Right cardiac atrium (tissue), 5 donors: ENCODE results near the gene METTL26. TPM values are rescaled to one million over a fixed set of nuclear protein-coding genes. Genes with fewer than 3 reads are reported as not detected.

Experiments used
- ATAC-seq, 2 donors: fragments of 200-7000 bp; cut with Tn5 transposase; one replicate each; pipeline versions ENCODE4 v1.8.0 to v1.9.1; 2020; ENCODE audit warnings: moderate library complexity in 2 of 2, mild to moderate bottlenecking in 1 of 2
- DNase-seq, 3 donors: peaks; one replicate each; pipeline ENCODE4 v3.0.0-alpha.2; 2020
- H3K27ac ChIP-seq: one replicate; pipeline ENCODE4 v1.5.1; 2013; ENCODE audit warnings: mild to moderate bottlenecking, low read length, control low read depth, moderate library complexity
- H3K27me3 ChIP-seq: one replicate; pipeline ENCODE4 v1.6.1; 2013; ENCODE audit not compliant: control insufficient read depth, insufficient read depth
- H3K4me1 ChIP-seq: one replicate; pipeline ENCODE4 v1.6.1; 2013; ENCODE audit warnings: low read length; ENCODE audit not compliant: control insufficient read depth, insufficient read depth
- H3K4me3 ChIP-seq: one replicate; pipeline ENCODE4 v1.5.1; 2013; ENCODE audit warnings: low read length, control low read depth
- H3K9me3 ChIP-seq: one replicate; pipeline ENCODE4 v1.6.1; 2013; ENCODE audit warnings: low read length; ENCODE audit not compliant: control insufficient read depth
- WGBS: extraction: QIAGEN DNeasy Blood & Tissue Kit; methylation state at CpG from one replicate; pipeline ENCODE4 v1.1.7; 2013; 5-methylcytosine and 5-hydroxymethylcytosine counted together
- intact Hi-C, 4 donors: fragments of 100-400 bp; cut with DNase I; formaldehyde crosslinking; loops; one replicate each; pipeline versions ENCODE4 v1.11.0 to v1.14.0; 2022 to 2023
- polyA plus RNA-seq: library from polyadenylated mRNA; stranded (reverse); fragments of 200-250 nt; gene quantifications from one replicate; pipeline ENCODE4 v1.2.3, GENCODE V29; 2013
- total RNA-seq, 4 donors: library from RNA; stranded (reverse); fragmentation: NEBNext Ultra II Directional; extraction: Animal tissue kit (Norgen Biotek cat#: 25700); gene quantifications; one replicate each; pipeline ENCODE4 v1.2.1, GENCODE V29; 2021
- donor health status: healthy with polysubstance abuse.
- donor health status: DM: no; HTN: yes; CAD: no.
- donor health status: DM: no; HTN: no; CAD: no.
- donor health status: DM: no; HTN: yes; CAD: no; lungs with severe emphysema.
- donor health status: DM: yes; HTN: yes; CAD: no.

METTL26 gene
- total and polyA plus RNA-seq, 5 donors: 55.4 to 128 (median 56.7) TPM

GRCh38 chr16:673399-673991 is 37.4 kb upstream of the METTL26 start:
- H3K27me3 ChIP-seq: no peaks in the 10 kb centered on the region
- no peak for DNase-seq
- H3K27ac ChIP-seq: no peak overlapping the region
- 90% methylated on average over 18 of the region's 18 CpGs for whole genome bisulfite sequencing
- peaks cover 3% of the 10 kb centered on the region for H3K4me1 ChIP-seq
- H3K4me3 ChIP-seq: no peak overlapping the region
- H3K9me3 ChIP-seq: no peaks in the 10 kb centered on the region
- no peak for ATAC-seq
- intact Hi-C loops: no loop called here

DNA sequence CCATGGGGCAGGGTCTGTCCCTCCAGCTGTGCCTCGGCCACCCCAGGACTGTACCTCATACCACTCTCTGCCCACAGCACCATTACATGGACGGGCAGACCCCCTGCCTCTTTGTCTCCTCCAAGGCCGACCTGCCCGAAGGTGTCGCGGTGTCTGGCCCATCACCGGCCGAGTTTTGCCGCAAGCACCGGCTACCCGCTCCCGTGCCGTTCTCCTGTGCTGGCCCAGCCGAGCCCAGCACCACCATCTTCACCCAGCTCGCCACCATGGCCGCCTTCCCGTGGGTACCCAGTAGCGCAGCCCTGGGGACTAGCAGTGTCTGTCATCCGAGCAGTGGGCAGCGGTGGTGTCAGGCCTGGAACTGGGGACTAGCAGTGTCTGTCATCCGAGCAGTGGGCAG is 36.7 kb upstream of the METTL26 start:
- H3K9me3 ChIP-seq: no peaks in the 10 kb centered on the region
- no peak overlapping the region for H3K27ac ChIP-seq
- H3K27me3 ChIP-seq: no peaks in the 10 kb centered on the region
- 94% methylated on average over 21 of the region's 21 CpGs for WGBS
- ATAC-seq (no peak), DNase-seq (no peak)
- peaks cover 3% of the 10 kb centered on the region for H3K4me1 ChIP-seq
- intact Hi-C loops: no loop called here
- no peak overlapping the region for H3K4me3 ChIP-seq

GRCh38 chr16:672371-672770 is 36.3 kb upstream of the METTL26 start:
- Histone ChIP-seq H3K27me3 (no peaks in the 10 kb centered on the region), H3K9me3 (no peaks in the 10 kb centered on the region), H3K4me3 (no peak overlapping the region), H3K27ac (no peak overlapping the region), H3K4me1 (peaks cover 3% of the 10 kb centered on the region)
- DNase-seq (no peak), ATAC-seq (no peak)
- WGBS: 92% methylated on average over 19 of the region's 19 CpGs
- intact Hi-C loops: no loop called here

DNA sequence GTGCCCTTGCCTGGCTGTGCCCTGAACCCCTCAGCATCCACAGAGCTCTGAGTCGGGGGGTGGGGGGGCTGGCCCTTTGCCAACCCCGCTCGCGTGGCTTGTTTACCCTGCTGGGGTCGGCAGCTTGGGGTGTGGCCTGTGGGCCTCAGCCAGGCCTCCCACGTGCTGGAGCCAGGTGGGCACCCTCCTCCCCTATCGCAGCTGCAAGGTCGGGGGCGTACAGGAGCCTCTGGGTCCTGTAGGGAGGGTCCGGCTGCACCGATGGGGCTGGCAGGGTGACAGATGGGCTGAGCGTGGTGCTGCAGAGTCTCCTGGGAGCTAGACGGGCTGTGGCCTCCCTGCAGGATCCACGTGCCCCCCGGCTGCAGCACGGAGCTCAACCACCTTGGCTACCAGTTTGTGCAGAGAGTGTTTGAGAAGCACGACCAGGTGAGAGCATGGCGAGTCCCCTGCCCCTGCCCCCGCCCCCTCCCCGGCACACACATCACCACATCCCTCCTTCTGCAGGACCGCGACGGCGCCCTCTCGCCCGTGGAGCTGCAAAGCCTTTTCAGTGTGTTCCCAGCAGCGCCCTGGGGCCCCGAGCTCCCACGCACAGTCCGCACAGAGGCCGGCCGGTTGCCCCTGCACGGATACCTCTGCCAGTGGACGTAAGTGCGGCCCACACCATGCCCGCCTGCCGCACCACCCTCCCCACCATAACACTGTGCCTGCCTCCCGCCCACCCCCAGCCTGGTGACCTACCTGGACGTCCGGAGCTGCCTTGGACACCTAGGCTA is 35.4 kb upstream of the METTL26 start:
- no peak overlapping the region for H3K27ac ChIP-seq
- peaks cover 3% of the 10 kb centered on the region for H3K4me1 ChIP-seq
- intact Hi-C loops: no loop called here
- H3K4me3 ChIP-seq: no peak overlapping the region
- DNase-seq (no peak), ATAC-seq (no peak)
- H3K9me3 ChIP-seq: no peaks in the 10 kb centered on the region
- 85% methylated on average over 40 of the region's 40 CpGs for WGBS
- no peaks in the 10 kb centered on the region for H3K27me3 ChIP-seq

DNA sequence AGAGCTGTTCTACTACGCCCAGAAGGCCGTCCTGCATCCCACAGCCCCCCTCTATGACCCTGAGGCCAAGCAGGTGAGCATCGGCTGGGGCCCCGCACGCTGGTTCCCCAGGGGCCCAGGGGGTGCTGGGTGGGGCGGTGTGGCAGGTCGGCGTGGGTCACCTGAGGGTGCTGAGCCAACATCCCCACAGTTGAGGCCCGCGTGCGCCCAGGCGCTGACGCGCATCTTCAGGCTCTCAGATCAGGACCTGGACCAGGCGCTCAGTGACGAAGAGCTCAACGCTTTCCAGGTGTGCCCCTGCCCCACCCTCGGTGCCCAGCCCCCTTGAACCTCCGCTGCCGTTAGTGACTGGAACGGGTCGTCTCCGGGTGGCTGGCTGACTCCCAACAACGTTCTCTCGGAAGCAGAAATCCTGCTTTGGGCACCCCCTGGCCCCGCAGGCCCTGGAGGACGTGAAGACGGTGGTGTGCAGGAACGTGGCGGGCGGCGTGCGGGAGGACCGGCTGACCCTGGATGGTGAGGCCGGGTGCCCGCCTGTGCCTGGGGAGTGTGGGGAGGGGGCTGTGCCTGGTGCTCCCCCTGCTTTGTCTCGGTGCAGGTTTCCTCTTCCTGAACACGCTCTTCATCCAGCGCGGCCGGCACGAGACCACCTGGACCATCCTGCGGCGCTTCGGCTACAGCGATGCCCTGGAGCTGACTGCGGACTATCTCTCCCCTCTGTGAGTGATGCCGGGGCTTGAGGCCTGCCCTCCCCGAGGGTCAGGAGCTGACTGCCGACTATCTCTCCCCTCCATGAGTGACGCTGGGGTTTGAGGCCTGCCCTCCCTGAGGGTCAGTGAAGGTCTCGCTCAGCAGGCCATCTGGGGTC is 34.6 kb upstream of the METTL26 start:
- intact Hi-C loops: no loop called here
- ATAC-seq: no peak

DNA sequence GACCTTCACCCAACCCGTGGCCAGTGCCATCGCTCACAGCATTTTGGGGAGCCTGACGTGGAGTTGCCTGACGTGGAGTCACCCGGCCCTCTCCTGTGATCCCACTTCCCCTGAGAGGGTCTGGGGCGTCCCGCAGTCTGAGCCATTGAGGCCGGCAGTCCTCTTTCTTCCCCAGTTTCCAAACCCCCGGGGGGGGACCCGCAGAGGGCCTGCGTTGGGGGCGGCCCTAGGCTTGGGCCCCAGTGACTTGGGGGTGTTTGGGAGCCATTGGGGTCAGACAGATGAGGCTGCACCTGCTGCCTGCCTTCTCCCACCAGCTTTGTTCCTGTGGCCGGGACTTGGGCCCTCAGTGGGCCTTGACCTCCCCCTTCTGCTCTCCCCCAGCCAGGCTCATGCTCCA is 33.6 kb upstream of the METTL26 start:
- no peak for DNase-seq
- intact Hi-C loops: loop anchor here in 2 of 4 donors (10.0 kb wide), 2 partner anchors 85 to 275 kb away; partner anchors contain the start of gene NME4 (in 1 of the 2)
- 96% methylated on average over 13 of the region's 13 CpGs for WGBS
- H3K4me3 ChIP-seq: no peak overlapping the region
- ATAC-seq: no peak
- H3K4me1 ChIP-seq: peaks cover 3% of the 10 kb centered on the region
- H3K27ac ChIP-seq: no peak overlapping the region
- H3K27me3 ChIP-seq: no peaks in the 10 kb centered on the region
- no peaks in the 10 kb centered on the region for H3K9me3 ChIP-seq

More for the DNA sequence above, 34.6 kb upstream of the METTL26 start:
- peaks cover 3% of the 10 kb centered on the region for H3K4me1 ChIP-seq
- no peaks in the 10 kb centered on the region for H3K27me3 ChIP-seq
- no peak overlapping the region for H3K27ac ChIP-seq
- DNase-seq: no peak
- no peaks in the 10 kb centered on the region for H3K9me3 ChIP-seq
- no peak overlapping the region for H3K4me3 ChIP-seq
- 90% methylated on average over 52 of the region's 52 CpGs for WGBS

DNA sequence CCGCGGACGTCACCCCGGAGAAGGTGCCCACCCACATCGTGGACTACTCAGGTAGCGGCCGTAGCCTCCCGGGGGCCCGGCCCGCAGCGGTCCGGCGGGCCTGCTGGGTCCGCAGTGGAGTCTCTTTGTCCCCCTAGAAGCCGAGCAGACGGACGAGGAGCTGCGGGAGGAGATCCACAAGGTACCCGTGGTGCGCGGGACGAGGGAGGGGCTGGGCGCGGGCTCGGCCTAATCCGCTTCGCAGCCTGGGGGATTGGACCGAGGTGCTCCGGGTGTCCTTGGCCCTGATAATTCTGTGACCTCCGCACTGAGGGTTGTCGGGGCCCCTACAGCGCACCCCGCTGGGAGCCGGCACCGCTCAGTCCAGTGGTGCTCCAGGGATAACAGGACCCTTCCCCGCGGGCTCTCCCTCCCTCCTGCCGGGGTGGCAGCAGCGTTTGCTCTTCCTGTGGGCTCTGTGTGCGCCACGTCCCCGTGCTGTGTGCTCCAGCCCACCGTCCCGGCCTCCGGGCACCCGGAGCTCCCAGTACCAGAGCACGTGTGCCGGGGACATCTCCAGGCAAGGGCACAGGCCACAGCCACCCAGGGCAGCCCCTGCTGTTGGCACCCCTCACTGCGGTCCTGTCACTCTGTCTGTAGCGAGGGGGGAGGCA is 32.5 kb upstream of the METTL26 start:
- intact Hi-C loops: loop anchor here in 2 of 4 donors (10.0 kb wide), 2 partner anchors 84 to 274 kb away; partner anchors contain the start of gene NME4 (in 1 of the 2)
- Histone ChIP-seq H3K27ac (peak overlapping the region; percentile 58), H3K4me1 (peaks cover 3% of the 10 kb centered on the region), H3K4me3 (peak overlapping the region; percentile 89), H3K9me3 (no peaks in the 10 kb centered on the region), H3K27me3 (no peaks in the 10 kb centered on the region)
- 7% methylated on average over 50 of the region's 50 CpGs for WGBS
- ATAC-seq: peak; percentile 1 to 2
- DNase-seq: no peak

DNA sequence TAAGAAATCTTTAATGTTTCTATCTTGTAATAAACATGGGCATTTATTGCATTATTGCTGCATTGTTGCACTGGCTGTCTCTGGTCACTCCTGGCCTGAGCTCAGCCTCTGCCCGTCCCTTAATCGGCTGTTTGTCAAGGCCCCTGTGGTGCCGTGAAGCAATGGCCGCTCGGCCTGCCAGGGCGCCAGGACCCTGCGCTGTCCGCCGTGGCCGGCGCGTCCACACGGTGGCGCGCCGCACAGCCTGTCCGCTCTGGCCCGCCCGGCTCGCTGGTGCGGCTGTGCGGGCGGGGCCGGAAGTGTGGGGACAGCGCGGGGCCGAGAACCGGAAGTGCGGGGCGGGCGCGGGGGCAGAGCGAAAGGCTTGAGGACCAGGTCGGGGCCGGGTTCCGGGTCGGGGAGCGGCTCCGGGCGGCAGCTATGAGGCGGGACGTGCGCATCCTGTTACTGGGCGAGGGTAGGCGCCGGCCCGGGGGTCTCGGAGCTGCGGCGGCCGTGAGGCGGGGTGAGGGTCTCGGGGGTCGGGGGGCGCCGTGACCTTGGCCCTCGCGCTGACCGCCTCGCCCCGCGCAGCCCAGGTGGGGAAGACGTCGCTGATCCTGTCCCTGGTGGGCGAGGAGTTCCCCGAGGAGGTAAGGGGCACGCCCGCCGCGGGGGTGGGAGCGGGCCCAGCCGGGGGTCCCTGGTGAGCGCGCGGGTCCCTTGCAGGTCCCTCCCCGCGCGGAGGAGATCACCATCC is 31.8 kb upstream of the METTL26 start, which contains the start of gene RHOT2:
Gene RHOT2 (plus strand): TSS at position 353 of the 739 bp plus-strand sequence. CDS start 68 bp downstream, at position 421.
- intact Hi-C loops: loop anchor here in 2 of 4 donors (10.0 kb wide), 2 partner anchors 83 to 273 kb away; partner anchors contain the start of gene NME4 (in 1 of the 2)
- peak within 1 kb of the TSS; percentile 58 for H3K27ac ChIP-seq

DNA sequence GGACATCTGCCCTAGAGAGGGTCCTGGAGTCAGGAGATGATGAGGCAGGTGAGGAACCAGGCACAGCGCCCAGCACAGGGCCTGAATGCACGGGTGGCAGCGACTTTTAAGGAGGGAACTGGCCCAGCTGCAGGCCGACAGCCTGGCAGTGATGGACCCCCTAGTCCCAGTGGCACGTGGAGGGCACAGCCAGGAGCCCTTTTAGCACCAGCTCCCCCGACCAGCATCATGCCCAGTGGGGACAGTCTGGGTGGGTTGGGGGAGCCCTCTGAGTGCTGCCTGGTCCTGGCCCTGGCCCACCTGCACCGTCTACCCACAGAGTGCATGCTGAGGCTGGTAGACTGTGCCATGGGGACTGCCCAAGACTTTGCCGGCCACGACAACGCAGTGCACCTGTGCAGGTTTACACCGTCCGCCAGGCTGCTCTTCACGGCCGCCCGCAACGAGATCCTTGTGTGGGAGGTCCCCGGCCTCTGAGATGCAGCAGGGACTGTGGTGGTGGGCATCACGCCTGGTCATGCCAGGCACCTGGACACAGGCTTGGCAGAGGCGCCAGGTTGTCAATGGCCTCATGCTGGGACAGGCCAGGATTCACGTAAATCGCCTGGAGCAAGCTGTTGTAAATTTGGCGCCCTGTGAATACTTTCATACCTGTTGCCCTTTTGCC is 31.1 kb upstream of the METTL26 start:
- DNase-seq (no peak), ATAC-seq (no peak)
- H3K27ac ChIP-seq: peak overlapping the region; percentile 22
- H3K9me3 ChIP-seq: no peaks in the 10 kb centered on the region
- H3K4me1 ChIP-seq: peaks cover 3% of the 10 kb centered on the region
- WGBS: 83% methylated on average over 22 of the region's 22 CpGs
- no peak overlapping the region for H3K4me3 ChIP-seq
- H3K27me3 ChIP-seq: no peaks in the 10 kb centered on the region
- intact Hi-C loops: loop anchor here in 2 of 4 donors (10.0 kb wide), 2 partner anchors 82 to 272 kb away; partner anchors contain the start of gene NME4 (in 1 of the 2)

More for the DNA sequence above, 31.8 kb upstream of the METTL26 start, which contains the start of gene RHOT2:
- H3K4me1 ChIP-seq: peaks cover 3% of the 10 kb centered on the region
- H3K9me3 ChIP-seq: no peaks in the 10 kb centered on the region
- no peaks in the 10 kb centered on the region for H3K27me3 ChIP-seq
- peak within 1 kb of the TSS; percentile 89 for H3K4me3 ChIP-seq
- peak; percentile 94 to 98 (median 98) for DNase-seq
- ATAC-seq: peak; percentile 88 to 90
- WGBS: under 1% methylated on average over 78 of the region's 78 CpGs
